Activated CD8-positive, alpha-beta memory T cell treated with anti-CD3 and anti-CD28 coated beads for 36 hours (primary cell): ENCODE data around the gene TTLL5. TPM values are rescaled to one million over a fixed set of nuclear protein-coding genes. Genes with fewer than 3 reads are reported as not detected.

Experiments used
- CTCF ChIA-PET: fragments of 350-600 bp; sonication (Branson Sonifier 250); formaldehyde crosslinking; loops from one replicate; lab custom pipeline; 2021; ENCODE audit warnings: antibody characterized with exemption; lab: Charles Lee
- POLR2A ChIA-PET: fragments of 350-600 bp; sonication (Branson Sonifier 250); formaldehyde crosslinking; loops from one replicate; lab custom pipeline; 2021; ENCODE audit warnings: antibody characterized with exemption; lab: Charles Lee
- total RNA-seq, 2 experiments: library from RNA; stranded (reverse); gene quantifications; one replicate each; pipeline ENCODE4 v1.2.3, GENCODE V29; 2021

Gene TTLL5
- total RNA-seq, 2 experiments from 2014 or later, result 32.2 to 39.2 TPM

GRCh38 chr14:75720842-75721498, 59.9 kb downstream of the TTLL5 start:
- CTCF ChIA-PET, result interaction anchor here (0.6 to 1.2 kb wide), 2 partner anchors 10 to 424 kb away, joined by 3 to 4 read pairs; no protein-coding TSS in a partner anchor
- POLR2A ChIA-PET, result no interaction called here

GRCh38 chr14:75723716-75724115, 62.7 kb downstream of the TTLL5 start:
- CTCF ChIA-PET, result no interaction called here
- POLR2A ChIA-PET, result no interaction called here

GRCh38 chr14:75724414-75725204, 63.6 kb downstream of the TTLL5 start:
- POLR2A ChIA-PET, result no interaction called here
- CTCF ChIA-PET, result no interaction called here

GRCh38 chr14:75725481-75725880, 64.4 kb downstream of the TTLL5 start:
- ChIA-PET POLR2A (no interaction called here), CTCF (interaction anchor here (1.5 kb wide), 1 partner anchor 256 kb away, joined by 4 read pairs; the partner anchor contains the start of gene TGFB3)

- CTCF ChIA-PET, result interaction anchor here (1.5 kb wide), 1 partner anchor 255 kb away, joined by 4 read pairs; the partner anchor contains the start of gene TGFB3
- POLR2A ChIA-PET, result no interaction called here
These were observed 65.3 kb downstream of the TTLL5 start for GRCh38 chr14:75726321-75726720.

GRCh38 chr14:75727124-75727523, 66.1 kb downstream of the TTLL5 start:
- POLR2A ChIA-PET, result no interaction called here
- CTCF ChIA-PET, result no interaction called here

- POLR2A ChIA-PET, result no interaction called here
These were observed 71.8 kb downstream of the TTLL5 start for GRCh38 chr14:75732888-75733287.

GRCh38 chr14:75734854-75735253, 73.8 kb downstream of the TTLL5 start:
- ChIA-PET CTCF (no interaction called here), POLR2A (interaction anchor here (0.5 kb wide), 1 partner anchor 12 kb away, joined by 4 read pairs; no protein-coding TSS in a partner anchor)

More at GRCh38 chr14:75732888-75733287, 71.8 kb downstream of the TTLL5 start:
- CTCF ChIA-PET, result no interaction called here

- POLR2A ChIA-PET, result no interaction called here
- CTCF ChIA-PET, result no interaction called here
These were observed 75.9 kb downstream of the TTLL5 start for GRCh38 chr14:75736845-75737485.

- CTCF ChIA-PET, result no interaction called here
These were observed 77.1 kb downstream of the TTLL5 start for GRCh38 chr14:75738192-75738591.

GRCh38 chr14:75742867-75743266, 81.8 kb downstream of the TTLL5 start:
- POLR2A ChIA-PET, result no interaction called here
- CTCF ChIA-PET, result no interaction called here

More at GRCh38 chr14:75738192-75738591, 77.1 kb downstream of the TTLL5 start:
- POLR2A ChIA-PET, result no interaction called here

GRCh38 chr14:75747899-75748298, 86.9 kb downstream of the TTLL5 start:
- ChIA-PET CTCF (interaction anchor here (0.8 kb wide), 1 partner anchor 39 kb away, joined by 3 read pairs; no protein-coding TSS in a partner anchor), POLR2A (no interaction called here)

- ChIA-PET CTCF (no interaction called here), POLR2A (no interaction called here)
These were observed 87.3 kb downstream of the TTLL5 start for GRCh38 chr14:75748336-75748735.

GRCh38 chr14:75751296-75751695, 90.2 kb downstream of the TTLL5 start:
- POLR2A ChIA-PET, result no interaction called here
- CTCF ChIA-PET, result no interaction called here

- ChIA-PET POLR2A (no interaction called here), CTCF (no interaction called here)
These were observed 91.0 kb downstream of the TTLL5 start for GRCh38 chr14:75752086-75752485.

GRCh38 chr14:75752907-75753594, 92.0 kb downstream of the TTLL5 start:
- CTCF ChIA-PET, result no interaction called here
- POLR2A ChIA-PET, result no interaction called here

- ChIA-PET POLR2A (no interaction called here), CTCF (no interaction called here)
These were observed 92.7 kb downstream of the TTLL5 start for GRCh38 chr14:75753696-75754095.

GRCh38 chr14:75757644-75758402, 96.8 kb downstream of the TTLL5 start:
- POLR2A ChIA-PET, result no interaction called here
- CTCF ChIA-PET, result interaction anchor here (0.8 kb wide), 1 partner anchor 49 kb away, joined by 3 read pairs; no protein-coding TSS in a partner anchor

GRCh38 chr14:75764020-75764419, 103.0 kb downstream of the TTLL5 start:
- POLR2A ChIA-PET, result no interaction called here
- CTCF ChIA-PET, result interaction anchor here (0.6 kb wide), 1 partner anchor 190 kb away, joined by 3 read pairs; no protein-coding TSS in a partner anchor
